Thoracic aorta endothelial cell (primary cell): ENCODE measurements around the gene MAGEA2. TPM values are rescaled to one million over a fixed set of nuclear protein-coding genes. Genes with fewer than 3 reads are reported as not detected.

Experiments
- total RNA-seq: library from RNA; depleted of rRNA; stranded (reverse); fragments of >200 nt; gene quantifications from 2 replicates; pipeline ENCODE4 v1.2.3, GENCODE V29; 2012

MAGEA2 gene, protein sequence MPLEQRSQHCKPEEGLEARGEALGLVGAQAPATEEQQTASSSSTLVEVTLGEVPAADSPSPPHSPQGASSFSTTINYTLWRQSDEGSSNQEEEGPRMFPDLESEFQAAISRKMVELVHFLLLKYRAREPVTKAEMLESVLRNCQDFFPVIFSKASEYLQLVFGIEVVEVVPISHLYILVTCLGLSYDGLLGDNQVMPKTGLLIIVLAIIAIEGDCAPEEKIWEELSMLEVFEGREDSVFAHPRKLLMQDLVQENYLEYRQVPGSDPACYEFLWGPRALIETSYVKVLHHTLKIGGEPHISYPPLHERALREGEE
- total RNA-seq = not detected in 2 replicates

DNA sequence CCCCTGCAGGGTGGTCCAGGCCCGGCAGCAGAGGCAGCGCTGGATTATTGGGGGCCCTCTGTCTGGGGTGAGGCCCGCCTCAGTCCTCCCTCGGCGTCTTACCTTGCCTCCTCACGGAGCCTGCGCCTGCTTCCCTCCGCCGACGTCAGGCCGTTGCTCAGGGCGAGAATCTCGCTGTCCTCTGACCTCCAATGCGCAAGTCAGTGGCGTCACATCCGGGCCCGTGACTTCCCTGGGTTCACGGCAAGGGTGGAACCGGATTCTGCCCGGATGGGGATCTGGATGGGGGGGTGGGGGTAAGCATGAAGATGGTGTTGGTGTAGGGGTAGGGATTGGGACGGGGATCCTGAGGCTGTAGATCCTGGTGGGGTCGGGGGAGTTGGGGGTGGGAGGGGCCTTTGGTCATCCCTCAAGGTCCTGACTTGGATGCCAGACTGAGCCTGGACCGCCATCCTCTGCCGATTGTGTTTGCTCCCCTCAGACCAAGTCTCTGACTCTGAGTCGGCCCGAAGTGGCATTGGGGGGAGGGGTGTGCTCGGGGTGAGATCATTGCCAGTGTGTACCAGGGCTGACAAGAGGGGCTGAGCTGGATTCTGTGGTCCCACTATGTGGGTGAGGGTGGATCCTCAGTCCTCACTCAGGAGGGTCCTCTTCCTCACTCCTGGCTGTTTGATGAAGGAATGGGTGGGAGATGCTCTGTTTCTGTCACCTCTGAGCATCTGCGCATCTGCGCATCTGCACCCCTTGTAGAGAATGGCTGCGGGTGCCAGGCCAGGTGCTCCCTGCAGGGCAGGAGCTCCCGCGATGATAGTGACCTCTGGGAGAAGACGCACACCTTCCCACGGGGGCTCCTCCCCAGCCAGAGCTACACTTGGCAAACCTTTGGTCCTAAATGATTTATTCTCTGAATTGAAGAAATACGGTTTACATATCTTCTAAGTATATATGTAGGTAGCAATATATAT lies at the start of gene MAGEA2:
MAGEA2 (minus strand) TSS at position 157 of the 965 bp plus-strand sequence. CDS start 2,479 bp downstream, outside the sequence.

DNA sequence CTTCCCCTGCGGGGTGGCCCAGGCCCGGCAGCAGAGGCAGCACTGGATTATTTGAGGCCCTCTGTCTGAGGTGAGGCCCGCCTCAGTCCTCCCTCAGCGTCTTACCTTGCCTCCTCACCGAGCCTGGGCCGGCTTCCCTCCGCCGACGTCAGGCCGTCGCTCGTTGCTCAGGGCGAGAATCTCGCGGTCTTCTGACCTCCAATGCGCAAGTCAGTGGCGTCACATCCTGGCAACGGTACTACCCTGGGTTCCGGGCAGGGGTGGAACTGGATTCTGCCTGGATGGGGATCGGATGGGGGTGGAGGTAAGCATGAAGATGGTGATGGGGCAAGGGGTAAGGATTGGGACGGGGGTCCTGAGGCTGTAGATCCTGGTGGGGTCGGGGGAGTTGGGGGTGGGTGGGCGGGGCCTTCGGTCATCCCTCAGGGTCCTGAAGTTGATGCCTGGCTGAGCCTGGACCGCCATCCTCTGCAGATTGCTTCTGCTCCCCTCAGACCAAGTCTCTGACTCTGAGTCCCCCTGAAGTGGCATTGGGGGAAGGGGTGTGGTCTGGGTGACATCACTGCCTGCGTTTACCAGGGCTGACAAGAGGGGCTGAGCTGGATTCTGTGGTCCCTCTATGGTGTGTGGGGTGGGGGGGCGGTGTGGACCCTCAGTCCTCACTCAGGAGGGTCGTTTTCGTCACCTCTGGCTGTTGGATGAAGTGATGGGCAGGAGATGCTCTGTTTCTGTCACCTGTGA lies 16.1 kb upstream of the MAGEA2 start, which contains the start of gene MAGEA6:
MAGEA6 (minus strand) TSS at position 141 of the 741 bp plus-strand sequence. CDS start 2,039 bp downstream, outside the sequence.

DNA sequence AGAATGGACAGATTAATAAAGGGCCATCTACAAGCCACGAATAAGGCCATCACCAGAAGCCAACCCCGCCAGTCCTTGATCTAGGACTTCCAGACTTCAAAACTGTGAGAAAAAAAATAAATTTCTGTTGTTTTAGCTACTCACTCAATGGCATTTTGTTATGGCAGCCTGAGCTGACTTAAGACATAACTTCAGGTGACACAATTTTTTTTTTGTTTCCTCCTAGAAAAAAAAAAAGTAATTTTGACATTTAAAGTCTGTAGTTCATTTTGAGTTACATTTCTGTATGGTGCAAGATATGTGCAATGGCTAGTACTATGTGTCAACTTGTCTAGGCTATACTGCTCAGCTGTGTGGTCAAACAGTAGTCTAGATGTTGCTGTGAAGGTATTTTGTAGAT lies 5.3 kb upstream of the MAGEA2 start, which contains the start of gene CSAG3:
CSAG3 (plus strand) TSS at position 301 of the 400 bp plus-strand sequence.

DNA sequence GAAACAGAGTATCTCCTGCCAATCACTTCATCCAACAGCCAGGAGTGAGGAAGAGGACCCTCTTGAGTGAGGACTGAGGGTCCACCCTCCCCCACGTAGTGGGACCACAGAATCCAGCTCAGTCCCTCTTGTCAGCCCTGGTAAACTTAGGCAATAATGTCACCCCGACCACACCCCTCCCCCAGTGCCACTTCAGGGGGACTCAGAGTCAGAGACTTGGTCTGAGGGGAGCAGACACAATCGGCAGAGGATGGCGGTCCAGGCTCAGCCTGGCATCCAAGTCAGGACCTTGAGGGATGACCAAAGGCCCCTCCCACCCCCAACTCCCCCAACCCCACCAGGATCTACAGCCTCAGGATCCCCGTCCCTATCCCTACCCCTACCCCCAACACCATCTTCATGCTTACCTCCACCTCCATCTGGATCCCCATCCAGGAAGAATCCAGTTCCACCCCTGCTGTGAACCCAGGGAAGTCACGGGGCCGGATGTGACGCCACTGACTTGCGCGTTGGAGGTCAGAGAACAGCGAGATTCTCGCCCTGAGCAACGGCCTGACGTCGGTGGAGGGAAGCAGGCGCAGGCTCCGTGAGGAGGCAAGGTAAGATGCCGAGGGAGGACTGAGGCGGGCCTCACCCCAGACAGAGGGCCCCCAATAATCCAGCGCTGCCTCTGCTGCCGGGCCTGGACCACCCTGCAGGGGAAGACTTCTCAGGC lies 20.2 kb downstream of the MAGEA2 start, which contains the start of the genes CSAG1 and MAGEA12:
CSAG1 (minus strand) TSS at position 461 of the 715 bp plus-strand sequence. CDS start 1,261 bp downstream, outside the sequence.
MAGEA12 (plus strand) TSS at position 497 of the 715 bp plus-strand sequence. CDS start 2,405 bp downstream, outside the sequence.

DNA sequence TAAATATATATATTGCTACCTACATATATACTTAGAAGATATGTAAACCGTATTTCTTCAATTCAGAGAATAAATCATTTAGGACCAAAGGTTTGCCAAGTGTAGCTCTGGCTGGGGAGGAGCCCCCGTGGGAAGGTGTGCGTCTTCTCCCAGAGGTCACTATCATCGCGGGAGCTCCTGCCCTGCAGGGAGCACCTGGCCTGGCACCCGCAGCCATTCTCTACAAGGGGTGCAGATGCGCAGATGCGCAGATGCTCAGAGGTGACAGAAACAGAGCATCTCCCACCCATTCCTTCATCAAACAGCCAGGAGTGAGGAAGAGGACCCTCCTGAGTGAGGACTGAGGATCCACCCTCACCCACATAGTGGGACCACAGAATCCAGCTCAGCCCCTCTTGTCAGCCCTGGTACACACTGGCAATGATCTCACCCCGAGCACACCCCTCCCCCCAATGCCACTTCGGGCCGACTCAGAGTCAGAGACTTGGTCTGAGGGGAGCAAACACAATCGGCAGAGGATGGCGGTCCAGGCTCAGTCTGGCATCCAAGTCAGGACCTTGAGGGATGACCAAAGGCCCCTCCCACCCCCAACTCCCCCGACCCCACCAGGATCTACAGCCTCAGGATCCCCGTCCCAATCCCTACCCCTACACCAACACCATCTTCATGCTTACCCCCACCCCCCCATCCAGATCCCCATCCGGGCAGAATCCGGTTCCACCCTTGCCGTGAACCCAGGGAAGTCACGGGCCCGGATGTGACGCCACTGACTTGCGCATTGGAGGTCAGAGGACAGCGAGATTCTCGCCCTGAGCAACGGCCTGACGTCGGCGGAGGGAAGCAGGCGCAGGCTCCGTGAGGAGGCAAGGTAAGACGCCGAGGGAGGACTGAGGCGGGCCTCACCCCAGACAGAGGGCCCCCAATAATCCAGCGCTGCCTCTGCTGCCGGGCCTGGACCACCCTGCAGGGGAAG lies 39.5 kb downstream of the MAGEA2 start, which contains the start of gene MAGEA2B:
MAGEA2B (plus strand) TSS at position 814 of the 973 bp plus-strand sequence. CDS start 2,479 bp downstream, outside the sequence.

DNA sequence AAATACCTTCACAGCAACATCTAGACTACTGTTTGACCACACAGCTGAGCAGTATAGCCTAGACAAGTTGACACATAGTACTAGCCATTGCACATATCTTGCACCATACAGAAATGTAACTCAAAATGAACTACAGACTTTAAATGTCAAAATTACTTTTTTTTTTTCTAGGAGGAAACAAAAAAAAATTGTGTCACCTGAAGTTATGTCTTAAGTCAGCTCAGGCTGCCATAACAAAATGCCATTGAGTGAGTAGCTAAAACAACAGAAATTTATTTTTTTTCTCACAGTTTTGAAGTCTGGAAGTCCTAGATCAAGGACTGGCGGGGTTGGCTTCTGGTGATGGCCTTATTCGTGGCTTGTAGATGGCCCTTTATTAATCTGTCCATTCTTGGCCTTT lies 44.5 kb downstream of the MAGEA2 start, which contains the start of gene CSAG2:
CSAG2 (minus strand) TSS at position 101 of the 400 bp plus-strand sequence. CDS start 161 bp downstream, outside the sequence.

Other genes with a start within 250 kb of the MAGEA2 start
- gene GABRQ, start 115.9 kb downstream of the MAGEA2 start, total RNA-seq = not detected in 2 replicates
- not detected in 2 replicates for gene MAGEA3, start 55.0 kb downstream of the MAGEA2 start, total RNA-seq
- not detected in 2 replicates for gene CSAG2, start 44.6 kb downstream of the MAGEA2 start, total RNA-seq
- gene MAGEA2B, start 39.2 kb downstream of the MAGEA2 start, total RNA-seq = not detected in 2 replicates
- not detected in 2 replicates for gene CSAG1, start 20.1 kb downstream of the MAGEA2 start, total RNA-seq
- not detected in 2 replicates for gene MAGEA12, start 20.1 kb downstream of the MAGEA2 start, total RNA-seq
- not detected in 2 replicates for gene CSAG3, start 5.4 kb upstream of the MAGEA2 start, total RNA-seq
- gene MAGEA6, start 15.8 kb upstream of the MAGEA2 start, total RNA-seq = not detected in 2 replicates
- gene CETN2, start 76.9 kb upstream of the MAGEA2 start, total RNA-seq = 35.7 and 41.9 TPM in 2 replicates
- gene NSDHL, start 77.2 kb upstream of the MAGEA2 start, total RNA-seq = 21.9 and 33.3 TPM in 2 replicates
- 29.1 and 64.0 TPM in 2 replicates for gene ZNF185, start 144.2 kb upstream of the MAGEA2 start, total RNA-seq
- gene PNMA5, start 240.3 kb upstream of the MAGEA2 start, total RNA-seq = not detected in 2 replicates